SU-DHL-6 (cell line): ENCODE results near the gene ELMO1.

Source experiments
- EZH2phosphoT487 ChIP-seq: fragments of 200-600 bp; sonication (generic), shearing (Covaris generic); conservative IDR thresholded peaks from 2 replicates; pipeline ENCODE4 v1.6.1; 2018; ENCODE audit warnings: mild to moderate bottlenecking, antibody characterized with exemption, low read length, moderate library complexity, mixed read lengths
- TF ChIP-seq, protein P1 (sequence below): fragments of 200-600 bp; sonication (generic); IDR thresholded peaks from one replicate; pipeline ENCODE4 v1.5.1; 2017; ENCODE audit warnings: antibody characterized with exemption, mild to moderate bottlenecking, low read length, moderate library complexity; ENCODE audit not compliant: insufficient read depth, poor library complexity, severe bottlenecking

DNA sequence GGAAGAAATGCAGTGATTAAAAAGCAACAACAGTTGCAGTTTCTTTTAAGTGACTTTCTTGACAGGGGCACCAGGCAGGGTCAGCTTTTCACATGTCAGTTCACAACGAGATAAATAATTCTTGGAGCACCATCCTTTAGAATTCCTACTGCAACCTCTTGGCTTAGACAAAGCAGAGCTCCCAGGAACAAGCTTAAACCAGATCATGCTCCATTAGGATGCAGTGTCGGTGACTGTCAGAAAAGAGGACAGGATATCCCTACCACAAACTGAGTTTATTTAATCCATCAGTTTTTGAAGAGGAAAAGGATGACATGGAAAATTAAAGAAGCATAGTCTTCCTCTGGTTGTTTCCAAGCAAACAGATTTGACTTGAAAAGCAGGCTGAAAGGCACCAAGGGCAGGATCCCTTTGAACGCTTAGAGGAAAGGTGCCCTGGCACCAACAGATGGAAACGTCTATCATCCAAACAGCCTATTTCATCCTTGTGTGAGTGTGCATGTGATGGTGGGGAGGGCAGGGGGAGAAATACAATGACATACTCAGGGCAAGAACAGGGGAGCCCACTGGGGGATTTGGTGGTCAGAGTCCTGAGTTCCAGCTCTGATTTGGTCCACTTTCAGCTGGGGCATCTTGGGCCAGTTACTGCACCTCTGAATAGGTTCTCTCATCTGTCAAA, 392.3 kb downstream of the ELMO1 start:
- TF ChIP-seq, protein P1, sequence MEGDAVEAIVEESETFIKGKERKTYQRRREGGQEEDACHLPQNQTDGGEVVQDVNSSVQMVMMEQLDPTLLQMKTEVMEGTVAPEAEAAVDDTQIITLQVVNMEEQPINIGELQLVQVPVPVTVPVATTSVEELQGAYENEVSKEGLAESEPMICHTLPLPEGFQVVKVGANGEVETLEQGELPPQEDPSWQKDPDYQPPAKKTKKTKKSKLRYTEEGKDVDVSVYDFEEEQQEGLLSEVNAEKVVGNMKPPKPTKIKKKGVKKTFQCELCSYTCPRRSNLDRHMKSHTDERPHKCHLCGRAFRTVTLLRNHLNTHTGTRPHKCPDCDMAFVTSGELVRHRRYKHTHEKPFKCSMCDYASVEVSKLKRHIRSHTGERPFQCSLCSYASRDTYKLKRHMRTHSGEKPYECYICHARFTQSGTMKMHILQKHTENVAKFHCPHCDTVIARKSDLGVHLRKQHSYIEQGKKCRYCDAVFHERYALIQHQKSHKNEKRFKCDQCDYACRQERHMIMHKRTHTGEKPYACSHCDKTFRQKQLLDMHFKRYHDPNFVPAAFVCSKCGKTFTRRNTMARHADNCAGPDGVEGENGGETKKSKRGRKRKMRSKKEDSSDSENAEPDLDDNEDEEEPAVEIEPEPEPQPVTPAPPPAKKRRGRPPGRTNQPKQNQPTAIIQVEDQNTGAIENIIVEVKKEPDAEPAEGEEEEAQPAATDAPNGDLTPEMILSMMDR, result no peak
- no peak for TF ChIP-seq EZH2phosphoT487
